ENCODE results near the gene WWTR1.

Gene WWTR1

DNA sequence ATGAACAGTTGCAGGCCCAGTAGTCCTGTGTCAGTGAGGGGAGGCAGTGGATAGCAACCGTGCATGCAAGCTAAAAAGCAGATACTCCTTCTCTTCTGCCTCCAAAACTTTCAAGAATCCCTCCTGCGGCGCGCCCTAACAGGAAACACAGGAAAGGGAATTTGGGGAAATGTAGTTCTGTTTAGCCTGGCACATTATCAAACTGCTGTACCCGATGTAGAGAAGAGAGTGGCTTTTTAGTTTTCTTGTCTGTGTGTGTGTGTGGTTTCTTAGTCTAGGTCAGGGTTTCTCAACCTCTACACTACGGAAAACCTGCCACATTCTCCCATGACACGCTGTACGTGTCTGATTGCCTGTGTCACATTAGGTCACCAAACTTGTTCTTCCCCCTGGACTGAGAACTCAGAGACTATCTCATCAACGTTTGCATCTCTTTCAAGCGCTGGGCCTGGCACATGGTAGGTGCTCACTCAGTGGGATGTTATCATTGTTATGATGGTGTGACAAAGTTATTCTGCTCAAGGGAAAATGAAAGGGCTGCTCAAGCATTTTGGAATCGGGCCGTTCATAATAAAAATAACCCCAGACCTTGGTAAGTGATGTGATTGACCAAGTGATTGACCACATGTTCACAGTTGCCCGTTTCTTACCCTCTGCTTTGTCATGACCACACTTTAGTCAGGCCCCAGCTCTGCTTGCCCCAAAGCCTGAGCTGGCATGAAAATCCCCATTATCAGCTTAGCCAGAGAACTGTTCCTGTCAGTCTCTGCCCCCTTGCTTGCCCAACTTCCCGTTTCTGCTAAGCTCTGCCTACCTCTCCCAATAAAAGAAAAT, 150.1 kb downstream of the WWTR1 start:
- TF ChIP-seq, protein P1, sequence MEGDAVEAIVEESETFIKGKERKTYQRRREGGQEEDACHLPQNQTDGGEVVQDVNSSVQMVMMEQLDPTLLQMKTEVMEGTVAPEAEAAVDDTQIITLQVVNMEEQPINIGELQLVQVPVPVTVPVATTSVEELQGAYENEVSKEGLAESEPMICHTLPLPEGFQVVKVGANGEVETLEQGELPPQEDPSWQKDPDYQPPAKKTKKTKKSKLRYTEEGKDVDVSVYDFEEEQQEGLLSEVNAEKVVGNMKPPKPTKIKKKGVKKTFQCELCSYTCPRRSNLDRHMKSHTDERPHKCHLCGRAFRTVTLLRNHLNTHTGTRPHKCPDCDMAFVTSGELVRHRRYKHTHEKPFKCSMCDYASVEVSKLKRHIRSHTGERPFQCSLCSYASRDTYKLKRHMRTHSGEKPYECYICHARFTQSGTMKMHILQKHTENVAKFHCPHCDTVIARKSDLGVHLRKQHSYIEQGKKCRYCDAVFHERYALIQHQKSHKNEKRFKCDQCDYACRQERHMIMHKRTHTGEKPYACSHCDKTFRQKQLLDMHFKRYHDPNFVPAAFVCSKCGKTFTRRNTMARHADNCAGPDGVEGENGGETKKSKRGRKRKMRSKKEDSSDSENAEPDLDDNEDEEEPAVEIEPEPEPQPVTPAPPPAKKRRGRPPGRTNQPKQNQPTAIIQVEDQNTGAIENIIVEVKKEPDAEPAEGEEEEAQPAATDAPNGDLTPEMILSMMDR (IDR thresholded peaks at IDR 0.05; ENCODE audit: borderline replicate concordance, control extremely low read depth, extremely low read depth, insufficient read depth, missing control alignments): no peak
- no peak for DNase-seq (ENCODE audit: low spot score)
- in situ Hi-C loops (cut with MboI; ENCODE audit: low sequenced_read_pairs, unreplicated experiment): loop anchor here (25.0 kb wide), 1 partner anchor 705 kb away; no protein-coding TSS in a partner anchor

DNA sequence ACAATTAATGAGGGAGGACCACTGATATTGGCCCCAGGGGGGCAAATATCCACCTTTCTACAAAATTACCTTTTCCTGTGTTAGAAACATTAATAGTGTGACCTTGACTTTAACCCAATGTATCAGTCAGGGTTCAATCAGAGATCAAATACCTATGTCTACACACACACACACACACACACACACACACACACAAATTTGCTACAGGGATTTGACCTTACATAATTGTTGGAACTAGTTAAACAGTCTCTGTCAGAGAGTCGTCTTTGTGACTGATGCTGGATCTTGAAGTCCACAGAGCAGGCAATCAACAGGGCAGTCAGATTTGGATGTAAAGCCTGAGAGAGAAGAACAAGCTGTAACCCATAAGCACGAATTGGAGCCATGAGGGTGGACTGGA, 150.9 kb downstream of the WWTR1 start:
- in situ Hi-C loops (cut with MboI; ENCODE audit: low sequenced_read_pairs, unreplicated experiment): loop anchor here (25.0 kb wide), 1 partner anchor 705 kb away; no protein-coding TSS in a partner anchor
- DNase-seq (ENCODE audit: low spot score): no peak
- TF ChIP-seq, protein P1 (IDR thresholded peaks at IDR 0.05; ENCODE audit: borderline replicate concordance, control extremely low read depth, extremely low read depth, insufficient read depth, missing control alignments): no peak

DNA sequence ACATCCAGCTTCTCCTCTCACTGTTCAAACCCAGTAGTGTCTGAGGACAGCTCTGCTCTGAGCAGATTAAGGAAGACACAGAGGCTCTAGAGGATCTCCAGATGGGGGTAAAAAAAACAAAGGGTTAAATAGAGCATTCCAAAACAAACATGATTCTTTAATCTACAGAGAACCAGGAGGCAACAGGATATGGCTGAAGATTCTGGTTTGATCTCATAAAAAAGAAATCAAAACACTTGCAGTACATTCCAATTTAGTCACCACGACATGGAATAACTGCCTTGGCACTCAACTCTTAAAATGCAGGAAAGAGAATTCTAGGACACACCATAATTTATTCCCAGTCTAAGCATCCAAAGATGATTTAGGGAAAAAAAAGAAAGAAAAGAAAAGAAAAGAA, 151.3 kb downstream of the WWTR1 start:
- in situ Hi-C loops (cut with MboI; ENCODE audit: low sequenced_read_pairs, unreplicated experiment): loop anchor here (25.0 kb wide), 1 partner anchor 706 kb away; no protein-coding TSS in a partner anchor
- TF ChIP-seq, protein P1 (IDR thresholded peaks at IDR 0.05; ENCODE audit: borderline replicate concordance, control extremely low read depth, extremely low read depth, insufficient read depth, missing control alignments): no peak
- no peak for DNase-seq (ENCODE audit: low spot score)

DNA sequence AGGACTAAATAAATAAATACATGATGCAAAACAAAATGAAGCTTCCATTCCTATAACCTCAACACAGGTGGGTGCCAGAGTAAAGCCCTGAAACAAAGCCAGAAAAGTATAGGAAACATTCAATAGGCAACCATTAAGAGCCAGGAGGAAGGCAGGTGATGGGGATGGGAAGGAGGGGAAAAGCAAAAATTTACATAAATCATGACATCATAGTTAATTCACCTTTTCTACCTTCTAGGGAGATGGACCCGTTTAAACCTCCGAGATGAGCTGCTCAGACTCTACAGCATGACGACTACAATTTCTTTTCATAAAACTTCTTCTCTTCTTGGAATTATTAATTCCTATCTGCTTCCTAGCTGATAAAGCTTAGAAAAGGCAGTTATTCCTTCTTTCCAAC, 155.4 kb downstream of the WWTR1 start:
- TF ChIP-seq, protein P1 (IDR thresholded peaks at IDR 0.05; ENCODE audit: borderline replicate concordance, control extremely low read depth, extremely low read depth, insufficient read depth, missing control alignments): no peak
- in situ Hi-C loops (cut with MboI; ENCODE audit: low sequenced_read_pairs, unreplicated experiment): loop anchor here (25.0 kb wide), 1 partner anchor 710 kb away; no protein-coding TSS in a partner anchor
- no peak for DNase-seq (ENCODE audit: low spot score)

DNA sequence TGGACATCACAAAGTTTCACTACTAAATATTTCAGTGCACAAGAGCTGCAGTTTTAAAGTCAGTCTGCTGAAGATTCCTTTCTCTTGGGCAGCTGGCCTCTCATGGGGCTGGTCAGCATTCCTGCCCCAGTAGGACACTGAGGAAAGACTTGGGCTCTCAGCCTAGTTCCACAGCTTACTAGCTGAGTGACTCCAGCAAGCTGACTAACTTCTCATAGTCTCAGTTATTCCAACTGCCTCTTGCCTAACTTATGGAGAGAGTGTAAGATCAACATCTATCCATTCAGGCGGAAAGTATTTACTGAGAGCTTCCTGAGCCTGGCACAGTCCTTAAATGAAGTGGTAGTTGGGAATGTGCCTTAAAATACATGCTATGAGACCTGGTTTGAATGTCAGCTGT, 156.3 kb downstream of the WWTR1 start:
- no peak for DNase-seq (ENCODE audit: low spot score)
- in situ Hi-C loops (cut with MboI; ENCODE audit: low sequenced_read_pairs, unreplicated experiment): loop anchor here (25.0 kb wide), 1 partner anchor 711 kb away; no protein-coding TSS in a partner anchor
- TF ChIP-seq, protein P1 (IDR thresholded peaks at IDR 0.05; ENCODE audit: borderline replicate concordance, control extremely low read depth, extremely low read depth, insufficient read depth, missing control alignments): no peak

DNA sequence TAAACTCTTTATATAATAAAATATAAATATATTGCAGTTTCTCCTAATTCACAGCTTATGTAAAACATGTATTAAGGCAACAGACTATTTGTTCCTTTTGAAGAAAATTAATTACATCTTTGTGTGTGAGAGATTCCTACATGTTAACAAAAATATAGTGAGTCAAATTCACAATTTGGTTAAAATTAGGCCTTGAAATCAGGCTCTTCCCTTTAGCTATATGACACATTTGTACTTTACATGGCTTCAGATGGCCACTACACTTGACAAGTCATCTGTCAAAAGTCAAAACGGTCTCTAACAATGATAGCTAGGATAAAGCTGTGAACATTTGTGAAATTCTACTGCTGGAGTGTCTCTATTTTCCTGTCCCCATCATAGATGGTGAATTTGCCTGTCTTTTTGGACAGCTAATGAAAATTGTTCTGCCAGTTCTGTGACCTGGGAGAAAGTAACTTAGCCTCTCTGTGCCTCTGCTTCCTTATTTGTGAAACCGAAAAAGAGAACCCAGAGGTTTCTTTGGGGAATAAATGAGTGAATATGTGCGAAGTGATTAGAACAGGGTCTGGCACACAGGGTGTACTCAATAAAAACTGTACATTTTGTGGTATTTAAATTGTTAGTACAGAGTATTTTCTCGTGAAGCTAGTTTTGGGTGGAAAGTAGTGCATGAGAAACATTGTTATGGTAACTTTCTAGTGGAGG, 159.7 kb downstream of the WWTR1 start:
- in situ Hi-C loops (cut with MboI; ENCODE audit: low sequenced_read_pairs, unreplicated experiment): loop anchor here (25.0 kb wide), 2 partner anchors 386 to 536 kb away; no protein-coding TSS in a partner anchor
- DNase-seq (ENCODE audit: low spot score): no peak

More for the DNA sequence above, 159.7 kb downstream of the WWTR1 start:
- TF ChIP-seq, protein P1 (IDR thresholded peaks at IDR 0.05; ENCODE audit: borderline replicate concordance, control extremely low read depth, extremely low read depth, insufficient read depth, missing control alignments): no peak

Data from GM13976 (cell line).